HG03575 (cell line): ENCODE data around the gene TNFRSF17.
"Not testable (repeated sequence)": the region's sequence is repeated elsewhere in the genome, so short reads cannot be mapped to it uniquely, and the experiment has no call there.

Source experiments
- ATAC-seq: cut with Tn5 transposase; IDR thresholded peaks from one replicate; pipeline ENCODE4 v1.9.1; 2021; ENCODE audit not compliant: unreplicated experiment, insufficient number of reproducible peaks, low FRiP score; ENCODE audit errors: extremely low read depth

TNFRSF17 gene

DNA sequence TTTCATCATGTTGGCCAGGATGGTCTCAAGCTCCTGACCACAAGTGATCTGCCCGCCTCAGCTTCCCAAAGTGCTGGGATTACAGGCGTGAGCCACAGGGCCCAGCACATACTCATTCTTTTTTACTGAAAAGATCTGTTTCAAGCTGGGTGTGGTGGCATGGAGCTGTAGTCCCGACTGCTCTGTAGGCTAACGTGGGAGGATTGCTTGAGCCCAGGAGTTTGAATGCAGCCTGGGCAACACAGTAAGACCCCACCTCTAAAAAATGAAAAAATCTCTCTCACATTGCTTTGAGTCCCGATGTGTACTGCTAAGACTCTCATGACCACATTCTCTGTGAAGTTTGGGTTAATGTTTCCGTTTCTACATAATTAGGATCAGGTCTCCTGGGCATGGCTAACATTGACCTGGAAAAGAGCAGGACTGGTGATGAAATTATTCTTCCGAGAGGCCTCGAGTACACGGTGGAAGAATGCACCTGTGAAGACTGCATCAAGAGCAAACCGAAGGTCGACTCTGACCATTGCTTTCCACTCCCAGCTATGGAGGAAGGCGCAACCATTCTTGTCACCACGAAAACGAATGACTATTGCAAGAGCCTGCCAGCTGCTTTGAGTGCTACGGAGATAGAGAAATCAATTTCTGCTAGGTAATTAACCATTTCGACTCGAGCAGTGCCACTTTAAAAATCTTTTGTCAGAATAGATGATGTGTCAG, 2.3 kb downstream of the TNFRSF17 start:
- no peak for ATAC-seq

DNA sequence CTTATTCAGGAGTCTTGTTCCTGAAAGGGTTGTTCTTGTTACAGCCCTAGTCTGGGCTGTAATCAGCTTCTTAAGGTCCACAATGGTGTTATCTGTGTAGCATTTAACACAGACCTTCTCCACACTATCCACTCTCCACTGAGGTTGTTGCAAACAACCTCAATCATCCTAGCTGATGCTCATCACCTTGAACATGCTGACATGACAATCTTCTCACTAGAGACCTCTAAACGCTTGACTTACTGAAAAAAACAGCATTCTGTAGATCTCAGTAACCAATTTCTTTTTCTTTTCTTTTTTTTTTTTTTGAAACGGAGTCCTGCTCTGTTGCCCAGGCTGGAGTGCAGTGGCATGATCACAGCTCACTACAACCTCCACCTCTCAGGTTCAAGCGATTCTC, 3.6 kb downstream of the TNFRSF17 start:
- ATAC-seq, result no peak

DNA sequence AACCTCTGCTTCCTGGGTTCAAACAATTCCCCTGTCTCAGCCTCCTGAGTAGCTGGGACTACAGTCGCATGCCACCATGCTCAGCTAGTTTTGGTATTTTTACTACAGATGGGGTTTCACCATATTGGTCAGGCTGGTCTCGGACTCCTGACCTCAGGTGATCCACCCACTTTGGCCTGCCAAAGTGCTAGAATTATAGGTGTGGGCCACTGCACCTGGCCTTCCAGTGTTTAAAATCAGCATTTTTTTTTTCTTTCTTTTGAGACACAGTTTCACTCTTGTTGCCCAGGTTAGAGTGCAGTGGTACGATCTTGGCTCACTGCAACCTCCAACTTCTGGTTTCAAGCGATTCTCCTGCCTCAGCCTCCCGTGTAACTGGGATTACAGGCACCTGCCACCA, 5.3 kb downstream of the TNFRSF17 start:
- not testable (repeated sequence) for ATAC-seq

DNA sequence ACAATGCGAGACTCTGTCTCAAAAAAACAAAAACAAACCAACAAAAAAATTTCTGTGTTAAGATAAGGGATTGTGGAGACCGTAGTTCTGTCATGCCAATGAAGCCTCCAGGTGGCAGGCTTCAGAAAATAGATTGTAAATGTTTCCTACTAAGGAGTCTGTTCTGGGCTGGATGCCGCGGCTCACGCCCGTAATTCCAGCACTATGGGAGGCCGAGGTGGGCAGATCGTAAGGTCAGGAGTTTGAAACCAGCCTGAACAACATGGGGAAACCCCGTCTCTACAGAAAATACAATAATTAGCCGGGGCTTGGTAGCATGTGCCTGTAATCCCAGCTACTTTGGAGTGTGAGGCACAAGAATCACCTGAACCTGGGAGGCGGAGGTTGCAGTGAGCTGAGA, 7.1 kb downstream of the TNFRSF17 start:
- no peak for ATAC-seq

DNA sequence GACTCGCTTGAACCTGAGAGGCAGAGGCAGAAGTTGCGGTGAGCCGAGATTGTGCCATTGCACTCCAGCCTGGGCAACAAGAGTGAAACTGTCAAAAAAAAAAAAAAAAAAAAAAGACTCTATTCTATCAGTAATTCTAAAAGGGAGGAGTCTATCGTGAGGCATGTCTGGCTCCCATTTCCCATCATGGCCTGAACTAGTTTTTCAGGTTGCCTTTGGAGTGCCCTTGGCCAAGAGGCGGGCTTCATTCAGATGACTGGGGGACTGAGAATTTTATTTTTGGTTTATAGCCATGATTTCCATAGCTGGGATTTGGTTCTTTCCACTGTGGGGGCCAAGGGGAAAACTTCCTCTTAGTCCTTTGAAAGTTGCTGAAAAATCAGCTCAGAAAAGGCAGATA, 8.1 kb downstream of the TNFRSF17 start:
- no peak for ATAC-seq

DNA sequence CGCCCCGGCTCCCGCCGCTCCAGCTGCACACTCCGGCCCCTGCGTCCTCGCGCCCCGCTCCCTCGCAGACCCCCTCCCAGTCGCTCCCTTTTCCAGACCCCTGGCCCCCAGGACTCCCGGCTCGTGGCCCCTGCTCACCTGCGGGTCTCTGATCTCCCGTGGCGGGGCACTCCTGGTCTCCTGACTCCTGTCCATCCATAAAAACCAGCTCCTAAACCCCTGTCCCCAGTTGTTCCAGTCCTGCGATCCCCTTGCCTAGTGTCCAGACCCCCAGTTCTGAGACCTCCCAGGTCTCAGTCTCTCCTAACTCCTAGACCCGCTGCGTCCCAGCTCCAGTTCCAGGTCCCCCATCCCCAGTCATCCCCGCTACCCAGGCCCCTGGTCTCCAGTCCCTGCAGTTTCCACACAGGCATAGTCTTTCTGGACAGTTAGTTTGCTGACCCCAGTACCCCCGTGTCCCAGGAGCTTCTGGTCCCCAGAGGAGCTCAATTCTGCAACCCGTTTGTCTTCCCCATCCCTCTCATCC, 11.9 kb downstream of the TNFRSF17 start:
- ATAC-seq, result no peak

DNA sequence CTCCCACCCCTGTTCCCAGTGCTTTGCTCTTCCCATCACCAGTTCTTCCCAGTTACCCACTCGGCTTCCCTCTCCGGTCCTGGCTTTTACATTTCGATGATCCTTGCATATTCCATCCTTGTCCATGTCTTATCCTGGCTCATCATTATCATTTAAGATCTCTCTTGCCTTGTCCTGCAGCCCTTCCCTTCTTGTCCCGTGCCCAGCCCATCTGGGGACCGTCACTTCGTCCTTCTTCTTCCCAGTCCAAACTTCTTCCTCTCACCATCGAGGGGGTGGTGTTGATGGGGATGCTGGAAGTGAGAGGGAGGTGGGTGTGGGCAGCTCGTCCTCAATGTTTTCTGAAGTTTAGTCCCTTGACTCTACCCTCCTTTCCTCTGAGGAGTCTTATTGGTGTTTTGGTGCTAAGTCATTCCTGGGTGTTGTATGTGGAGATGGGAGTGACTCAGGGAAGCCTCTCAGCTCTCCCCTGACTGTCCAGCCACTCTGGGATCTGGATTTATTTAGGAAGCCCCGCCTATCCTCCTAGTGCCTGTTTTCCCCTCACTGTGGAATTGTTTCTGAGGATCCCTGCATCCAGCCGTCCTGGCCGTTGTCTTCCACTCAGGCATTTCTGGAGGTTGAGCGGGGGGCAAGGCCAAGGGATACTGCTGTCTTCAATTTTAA, 12.5 kb downstream of the TNFRSF17 start:
- no peak for ATAC-seq

DNA sequence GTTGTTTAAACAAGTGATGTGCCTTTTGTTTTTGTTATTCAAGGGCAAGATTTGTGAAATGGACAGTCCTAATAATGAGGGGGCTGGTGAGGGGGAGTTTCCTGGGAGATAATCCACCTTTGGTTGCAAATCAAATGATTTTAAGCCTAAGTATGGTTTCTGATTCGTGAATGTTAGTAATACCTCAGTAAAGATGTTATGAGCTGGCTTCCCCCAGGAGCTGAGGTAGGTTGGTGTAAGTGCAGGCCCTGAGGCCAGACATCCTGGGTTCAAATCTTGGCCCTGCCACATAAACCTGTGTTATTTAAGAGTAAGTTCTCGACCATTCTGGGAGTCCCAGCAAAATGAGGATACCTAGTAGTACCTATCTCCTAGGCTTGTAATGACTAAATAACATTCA, 13.1 kb downstream of the TNFRSF17 start:
- no peak for ATAC-seq

DNA sequence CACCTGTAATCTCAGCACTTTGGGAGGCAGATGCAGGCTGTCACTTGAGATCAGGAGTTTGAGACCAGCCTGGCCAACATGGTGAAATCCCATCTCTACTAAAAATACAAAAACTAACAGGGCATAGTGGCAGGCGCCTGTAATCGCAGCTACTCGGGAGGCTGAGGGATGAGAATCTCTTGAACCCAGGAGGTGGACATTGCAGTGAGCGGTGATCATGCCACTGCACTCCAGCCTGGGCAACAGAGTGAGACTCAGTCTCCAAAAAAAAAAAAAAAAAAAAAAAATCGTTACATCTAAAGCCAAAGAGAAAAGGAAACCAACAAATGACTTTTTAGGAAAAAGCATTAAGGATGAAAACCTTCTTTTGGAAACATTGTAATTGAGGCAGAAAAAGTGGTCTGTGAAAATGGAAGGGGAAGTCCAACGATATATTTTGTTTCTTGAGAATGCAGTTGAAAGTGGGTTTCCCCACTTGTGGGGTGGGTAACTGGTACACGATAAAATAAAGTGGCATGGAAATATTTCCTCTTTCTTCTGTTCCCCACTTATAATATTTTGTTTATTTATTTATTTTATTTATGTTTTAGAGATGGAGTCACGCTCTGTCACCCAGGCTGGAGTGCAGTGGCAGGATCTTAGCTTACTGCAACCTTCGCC, 14.1 kb downstream of the TNFRSF17 start:
- ATAC-seq, result no peak

DNA sequence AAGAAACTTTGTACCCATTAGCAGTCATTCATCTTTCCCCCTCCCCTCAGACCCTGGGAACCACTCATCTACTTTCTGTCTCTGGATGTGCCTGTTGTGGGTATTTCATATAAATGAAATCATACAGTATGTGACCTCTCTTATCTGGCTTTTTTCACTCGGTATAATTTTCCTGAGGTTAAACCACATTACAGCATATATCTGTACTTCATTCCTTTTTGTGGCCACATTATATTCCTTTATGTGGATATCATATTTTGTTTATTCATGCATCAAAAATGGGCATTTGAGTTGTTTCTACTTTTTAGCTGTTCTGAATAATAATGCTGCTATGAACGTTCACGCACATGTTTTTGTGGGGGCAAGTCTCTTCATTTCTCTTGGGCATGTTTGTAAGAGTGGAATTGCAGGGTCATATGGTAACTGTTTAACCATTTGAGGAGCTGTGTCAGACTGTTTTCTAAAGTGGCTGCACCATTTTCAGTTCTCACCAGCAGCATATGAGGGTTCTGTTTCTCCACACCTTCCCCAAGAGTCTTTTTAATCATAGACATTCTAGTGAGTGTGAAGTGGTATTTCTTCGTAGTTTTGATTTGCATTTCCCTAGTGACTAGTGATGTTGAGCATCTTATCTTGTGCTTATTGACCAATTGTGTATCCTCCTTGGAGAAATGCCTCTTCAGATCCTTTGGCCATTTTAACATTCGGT, 15.3 kb downstream of the TNFRSF17 start:
- ATAC-seq, result no peak

DNA sequence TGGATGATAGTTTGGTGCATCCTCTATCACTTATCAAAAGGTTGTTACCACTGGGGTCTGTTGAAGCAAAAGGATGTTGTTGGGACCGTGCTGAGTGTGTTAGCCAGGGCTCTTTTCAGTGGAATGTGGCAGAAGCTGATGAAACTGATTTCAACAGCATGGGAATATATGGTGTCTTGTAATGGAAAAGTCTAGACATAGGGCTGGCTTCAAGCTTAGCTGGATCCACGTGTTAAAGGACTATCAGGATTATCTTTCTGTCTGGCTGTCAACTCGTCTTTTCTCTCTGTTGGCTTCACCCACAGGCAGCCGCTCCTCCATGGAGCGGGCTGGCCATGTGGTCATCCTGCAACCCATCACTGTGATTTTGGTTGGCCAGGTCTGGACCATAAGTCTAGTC, 20.2 kb downstream of the TNFRSF17 start:
- no peak for ATAC-seq

DNA sequence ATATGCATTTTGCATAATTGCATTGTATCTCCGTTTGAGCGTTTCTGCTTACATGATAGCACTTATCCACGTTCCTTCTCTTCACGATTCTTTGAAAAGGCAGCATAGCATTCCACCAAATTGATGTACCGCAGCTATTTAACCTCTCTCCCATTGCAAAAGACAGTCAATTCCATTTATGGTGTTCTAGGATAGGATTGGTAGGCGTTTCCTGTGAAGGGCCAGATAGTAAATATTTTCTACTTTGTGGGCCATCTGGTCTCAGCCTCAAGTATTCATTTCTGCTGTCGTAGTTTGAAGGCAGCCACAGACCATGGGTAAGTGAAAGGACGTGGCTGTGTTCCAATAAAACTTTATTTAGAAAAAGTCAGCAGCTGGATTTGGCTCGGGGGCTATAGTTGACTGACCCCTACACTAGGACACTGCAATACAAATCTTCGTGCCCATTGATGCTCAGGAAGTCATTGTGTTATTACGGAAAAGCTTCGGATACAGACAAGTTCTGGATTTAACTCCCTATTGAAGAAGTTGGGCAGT, 21.6 kb downstream of the TNFRSF17 start:
- ATAC-seq, result no peak

DNA sequence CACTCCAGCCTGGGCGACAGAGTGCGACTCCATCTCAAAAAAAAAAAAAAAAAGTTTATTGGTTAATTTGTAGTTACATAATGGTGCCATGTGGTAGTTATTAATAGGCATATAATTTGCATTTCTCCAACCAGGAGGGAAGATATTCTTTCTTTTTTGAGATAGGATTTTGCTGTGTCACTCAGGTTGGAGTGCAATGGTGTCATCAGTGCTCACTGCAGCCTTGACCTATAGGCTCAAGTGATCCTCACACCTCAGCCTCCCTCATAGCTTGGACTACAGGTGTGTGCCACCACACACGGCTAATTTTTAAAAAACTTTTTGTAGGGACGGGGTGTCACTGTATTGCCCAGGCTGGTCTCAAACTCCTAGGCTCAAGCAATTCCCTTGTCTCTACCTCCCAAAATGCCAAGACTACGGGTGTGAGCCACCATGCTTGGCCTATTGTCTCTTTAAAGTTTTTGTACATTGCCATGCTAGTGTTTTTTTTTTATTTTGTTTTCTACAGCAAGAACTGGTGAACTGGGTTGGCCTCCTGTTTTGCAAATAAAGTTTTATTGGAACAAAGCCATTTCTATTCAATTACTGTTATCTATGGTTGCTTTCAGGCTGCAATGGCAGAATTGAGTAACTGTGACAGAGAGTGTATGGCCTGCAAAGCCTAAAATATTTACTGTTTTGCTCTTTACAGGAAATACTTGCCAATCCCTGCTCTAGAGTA, 23.4 kb downstream of the TNFRSF17 start:
- ATAC-seq, result no peak

DNA sequence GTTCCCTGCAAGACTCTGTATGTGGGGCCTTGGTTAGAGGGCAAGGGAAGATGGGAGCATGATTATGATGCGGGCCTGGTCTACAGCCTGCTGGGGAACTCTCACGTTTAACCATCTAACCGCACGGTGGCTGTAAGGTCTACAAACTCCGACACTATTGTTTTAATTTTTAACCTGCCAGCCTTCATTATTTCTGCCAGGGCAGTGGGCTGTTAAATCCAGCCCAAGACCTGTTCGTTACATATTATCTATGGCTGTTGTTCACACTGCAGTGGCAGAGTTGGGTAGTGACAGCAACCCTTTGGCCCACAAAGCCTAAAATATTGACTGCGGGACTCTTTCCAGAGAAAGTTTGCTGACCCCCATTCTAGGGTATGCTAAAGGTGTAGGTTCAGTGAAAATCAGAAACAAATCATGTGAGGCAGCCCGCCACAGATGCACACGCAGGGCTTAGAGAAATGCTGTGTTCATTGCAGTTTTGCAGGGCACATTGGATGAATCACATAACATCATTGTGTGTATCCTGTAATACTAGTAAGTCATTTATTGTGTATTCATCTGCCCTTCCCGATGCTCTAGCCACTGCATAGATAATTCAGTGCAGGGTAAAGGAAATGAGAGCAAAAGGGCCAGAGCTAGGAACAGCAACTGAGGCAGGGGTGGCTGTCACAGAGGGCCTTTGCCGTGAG, 25.8 kb downstream of the TNFRSF17 start:
- ATAC-seq, result no peak

DNA sequence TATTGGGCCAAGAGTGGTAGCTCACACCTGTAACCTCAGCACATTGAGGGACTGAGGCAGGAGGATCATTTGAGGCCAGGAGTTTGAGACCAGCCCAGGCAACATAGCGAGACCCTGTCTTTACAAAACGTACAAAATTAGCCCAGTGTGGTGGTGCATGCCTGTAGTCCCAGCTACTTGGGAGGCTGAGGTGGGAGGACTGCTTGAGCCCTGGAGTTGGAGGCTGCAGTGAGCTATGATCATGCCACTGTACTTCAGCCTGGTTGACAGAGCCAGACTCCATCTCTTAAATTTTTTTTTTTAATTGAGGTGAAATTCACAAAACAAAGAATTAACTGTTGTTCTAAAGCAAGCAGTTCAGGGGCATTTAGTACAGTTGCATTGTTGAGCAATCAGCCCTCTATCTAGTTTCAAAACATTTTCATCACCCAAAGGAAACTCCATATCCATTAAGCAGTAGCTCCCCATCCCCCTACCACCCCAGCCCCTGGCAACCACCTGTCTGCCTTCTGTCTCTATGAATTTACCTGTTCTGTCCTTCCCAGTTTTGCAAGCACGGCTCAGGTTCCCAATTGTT, 27.1 kb downstream of the TNFRSF17 start:
- no peak for ATAC-seq

DNA sequence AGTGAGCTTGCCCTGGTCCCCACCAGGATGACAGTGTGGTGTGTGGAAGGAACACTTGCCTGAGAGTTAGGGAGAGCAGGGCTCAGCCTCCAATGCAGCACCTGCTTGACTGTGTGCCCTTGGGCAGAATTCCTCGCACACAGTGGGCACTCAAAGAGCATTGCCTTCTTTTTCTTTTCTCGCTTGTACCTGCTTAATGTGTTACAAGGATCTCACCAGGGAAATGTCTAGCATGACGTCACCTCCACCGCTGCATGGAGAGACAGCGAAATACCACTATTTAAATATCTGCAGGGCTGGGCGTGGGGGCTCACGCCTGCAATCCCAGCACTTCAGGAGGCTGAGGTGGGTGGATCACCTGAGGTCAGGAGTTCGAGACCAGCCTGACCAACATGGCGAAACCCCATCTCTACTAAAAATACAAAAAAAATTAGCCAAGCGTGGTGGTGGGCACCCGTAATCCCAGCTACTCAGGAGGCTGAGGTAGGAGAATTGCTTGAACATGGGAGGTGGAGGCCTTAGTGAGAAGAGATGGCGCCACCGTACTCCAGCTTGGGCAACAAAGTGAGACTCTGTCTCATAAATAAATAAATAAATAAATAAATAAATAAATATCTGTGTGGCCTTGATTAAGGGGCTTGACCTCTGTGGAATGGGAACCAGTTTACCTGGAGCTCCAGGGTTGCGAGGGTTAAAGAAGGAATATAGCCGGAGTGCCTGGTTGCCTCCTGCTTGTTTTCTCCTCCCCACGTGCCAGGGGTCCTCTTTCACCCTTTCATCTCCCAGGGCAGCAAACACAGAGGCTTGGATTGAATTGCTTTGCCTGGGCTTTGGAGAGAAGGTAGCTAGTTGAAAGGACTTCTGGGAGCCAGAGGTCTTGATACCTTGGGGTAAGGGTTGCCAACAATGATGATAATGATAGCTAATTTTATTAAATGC, 27.8 kb downstream of the TNFRSF17 start:
- no peak for ATAC-seq
